ENCODE results near the gene MINDY4.

The MINDY4 gene

DNA sequence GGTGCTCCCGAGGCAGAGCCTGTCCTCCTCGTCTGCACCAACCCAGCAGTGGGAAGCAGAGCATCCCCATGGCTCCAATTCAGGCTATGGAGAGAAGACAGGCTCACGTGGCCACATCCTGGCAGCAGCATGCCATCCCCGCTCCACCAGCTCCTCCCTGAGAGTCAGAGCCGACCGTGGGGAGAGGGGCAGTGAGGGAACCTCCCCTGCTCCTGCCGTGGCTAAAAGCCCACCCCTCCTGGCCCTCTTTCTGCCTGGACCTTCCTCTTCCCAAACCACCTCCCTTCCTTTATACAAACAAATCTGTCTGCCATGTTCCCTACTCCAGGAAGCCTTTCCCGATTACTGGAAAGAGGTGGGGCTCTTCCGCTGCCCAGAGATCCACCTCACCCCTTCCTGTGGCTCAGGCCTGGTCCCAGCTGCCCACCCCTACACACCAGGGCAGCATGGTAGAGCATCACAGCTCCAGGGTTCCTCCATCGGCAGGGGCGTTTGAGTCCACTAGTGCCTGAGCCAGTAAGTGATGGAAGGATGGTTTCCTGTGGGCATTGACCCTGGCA is 129.7 kb downstream of the MINDY4 start:
- DNase-seq (ENCODE audit: low read depth in 2 of 2): no peak

DNA sequence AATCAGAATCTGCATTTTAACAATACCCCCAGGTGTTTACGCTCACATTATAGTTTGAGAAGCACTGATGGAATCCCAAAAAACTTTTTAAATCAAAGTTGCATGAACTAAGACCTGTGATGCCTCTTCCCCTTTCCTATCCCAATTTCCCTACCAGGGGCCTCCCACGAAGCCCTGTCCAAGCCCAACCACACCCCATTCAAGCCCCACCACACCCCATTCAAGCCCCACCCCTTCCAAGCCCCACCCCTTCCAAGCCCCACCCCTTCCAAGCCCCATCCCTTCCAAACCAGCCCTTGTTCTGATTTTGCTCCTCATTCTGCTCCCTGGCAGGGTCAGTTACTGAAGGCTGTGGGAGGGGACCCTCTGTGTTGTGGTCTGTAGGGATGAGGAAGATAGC is 130.6 kb downstream of the MINDY4 start:
- no peak for DNase-seq (ENCODE audit: low read depth in 2 of 2)

DNA sequence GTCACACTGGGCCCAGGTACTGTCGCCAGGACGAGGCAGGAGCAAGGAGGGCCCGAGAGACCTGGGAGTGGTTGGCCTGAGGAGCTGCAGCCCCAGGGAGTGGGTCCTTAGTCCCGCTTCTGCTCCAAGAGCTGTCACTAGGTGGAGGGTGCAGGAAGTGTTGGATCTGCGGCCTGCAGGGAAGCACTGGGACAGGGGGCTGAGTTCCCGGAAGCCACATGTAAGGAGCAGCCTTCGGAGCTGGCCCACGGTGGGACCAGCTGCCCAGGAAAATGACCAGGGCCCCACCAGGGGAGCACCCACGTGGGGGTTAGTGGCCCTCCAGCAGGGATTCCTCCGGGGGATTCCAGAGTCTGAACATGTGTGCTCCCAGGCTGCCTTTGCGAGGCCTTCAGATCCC is 131.2 kb downstream of the MINDY4 start:
- DNase-seq (ENCODE audit: low read depth in 2 of 2): no peak

- DNase-seq (ENCODE audit: low read depth in 2 of 2): no peak
These were observed 131.9 kb downstream of the MINDY4 start for GRCh38 chr7:30903146-30903545.

GRCh38 chr7:30904561-30904960 is 133.3 kb downstream of the MINDY4 start:
- DNase-seq (ENCODE audit: low read depth in 2 of 2): no peak

DNA sequence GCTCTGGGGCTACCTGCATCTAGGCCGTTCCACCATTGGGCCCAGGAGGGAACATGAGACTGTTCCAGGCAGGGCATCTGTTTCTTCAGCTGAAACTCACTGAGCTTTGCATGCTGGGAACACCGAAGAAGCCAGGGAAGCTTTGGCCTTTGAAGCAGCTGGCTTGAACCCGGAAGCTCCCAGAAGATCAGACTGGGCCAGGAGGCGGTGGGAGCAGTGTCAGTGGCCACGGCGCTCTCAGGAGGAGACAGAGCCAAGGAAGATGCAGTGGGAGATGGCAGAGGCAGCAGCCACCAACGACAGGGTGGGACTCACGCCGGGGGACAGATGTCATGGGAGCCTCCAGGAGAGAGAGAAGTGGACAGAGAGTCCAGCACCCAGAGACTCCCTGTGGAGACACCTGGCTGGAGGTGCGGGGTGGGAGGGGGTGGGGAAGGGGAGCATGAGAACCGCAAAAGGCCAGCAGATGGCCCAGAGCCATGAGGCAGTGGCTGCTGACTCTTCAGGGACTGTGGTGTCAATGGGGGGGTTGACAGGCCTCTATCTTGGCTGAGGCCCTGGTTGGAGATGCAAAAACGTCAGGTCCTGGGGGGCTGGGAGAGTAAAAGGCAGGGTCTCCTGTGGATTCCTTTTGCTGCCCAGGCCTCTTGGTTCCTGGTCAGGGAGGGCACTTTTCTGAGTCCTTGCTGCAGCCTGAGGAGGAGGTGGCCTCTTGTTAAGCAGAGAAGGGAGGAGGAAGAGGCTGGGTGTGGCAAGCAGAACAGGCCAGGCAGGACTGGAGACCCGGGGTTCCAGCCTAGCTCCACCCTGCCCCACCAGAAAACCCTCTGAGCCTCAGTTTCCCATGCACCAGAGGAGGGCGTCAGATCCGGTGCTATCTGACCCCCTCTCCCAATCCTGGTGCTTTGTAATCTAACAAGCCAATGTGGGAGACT is 134.1 kb downstream of the MINDY4 start:
- no peak for DNase-seq (ENCODE audit: low read depth in 2 of 2)

DNA sequence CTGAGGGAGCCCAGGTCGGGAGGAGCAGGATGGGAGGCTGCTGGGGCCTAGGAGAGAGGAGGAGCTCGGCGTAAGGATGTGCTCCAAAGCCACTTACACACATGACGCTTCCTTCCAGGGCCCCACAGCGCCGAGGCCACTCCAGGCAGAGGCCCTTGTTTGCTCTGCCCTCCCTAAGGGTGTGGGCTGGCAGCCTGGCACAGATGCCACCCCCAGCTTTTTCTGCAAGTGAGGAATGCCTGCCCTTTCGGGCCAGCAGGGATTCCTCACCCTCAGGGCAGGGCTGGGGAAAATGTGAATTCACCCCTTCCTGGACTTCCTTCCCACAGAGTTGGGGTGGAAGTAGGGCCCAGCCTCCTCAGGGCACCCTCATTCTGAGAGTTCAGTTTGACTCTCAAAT is 134.8 kb downstream of the MINDY4 start:
- DNase-seq (ENCODE audit: low read depth in 2 of 2): no peak

DNA sequence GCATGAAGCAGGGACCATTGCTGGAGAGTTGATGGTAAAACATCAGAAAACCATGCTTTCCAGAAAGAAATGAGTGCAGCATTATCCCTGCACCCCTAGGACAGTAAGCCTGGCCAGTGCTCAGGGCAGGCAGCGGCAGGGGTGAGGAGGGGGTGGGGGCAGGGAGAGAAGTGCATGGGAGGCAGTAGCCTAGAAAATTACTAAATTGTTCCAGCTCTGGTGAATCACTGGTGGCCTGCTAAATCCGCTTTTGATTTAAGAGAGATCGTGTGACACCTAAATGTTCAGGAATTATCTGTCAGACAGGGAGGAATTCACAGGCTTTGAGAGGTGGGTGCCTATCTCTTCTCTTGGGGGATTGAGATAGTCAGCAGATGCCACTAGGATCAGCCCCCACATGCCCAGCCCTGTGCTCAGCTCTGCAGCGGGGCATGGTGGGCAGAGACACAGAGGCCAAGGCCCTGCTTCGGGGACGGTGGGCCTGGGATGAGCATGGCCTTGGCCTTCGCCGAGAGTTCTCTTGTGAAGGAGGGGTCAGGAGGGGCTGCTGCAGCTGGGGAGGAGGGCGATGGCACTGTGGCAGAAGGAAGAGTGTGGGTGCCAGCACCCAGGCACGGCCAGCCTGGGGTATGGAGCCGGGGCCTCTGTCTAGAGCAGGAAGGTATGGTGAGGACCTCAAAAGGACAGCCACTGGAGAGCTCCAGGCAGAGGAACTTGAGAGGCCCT is 135.5 kb downstream of the MINDY4 start:
- no peak for DNase-seq (ENCODE audit: low read depth in 2 of 2)

- no peak for DNase-seq (ENCODE audit: low read depth in 2 of 2)
These were observed 136.5 kb downstream of the MINDY4 start for GRCh38 chr7:30907527-30908267.

- DNase-seq (ENCODE audit: low read depth in 2 of 2): no peak
These were observed 137.5 kb downstream of the MINDY4 start for GRCh38 chr7:30908681-30909080.

DNA sequence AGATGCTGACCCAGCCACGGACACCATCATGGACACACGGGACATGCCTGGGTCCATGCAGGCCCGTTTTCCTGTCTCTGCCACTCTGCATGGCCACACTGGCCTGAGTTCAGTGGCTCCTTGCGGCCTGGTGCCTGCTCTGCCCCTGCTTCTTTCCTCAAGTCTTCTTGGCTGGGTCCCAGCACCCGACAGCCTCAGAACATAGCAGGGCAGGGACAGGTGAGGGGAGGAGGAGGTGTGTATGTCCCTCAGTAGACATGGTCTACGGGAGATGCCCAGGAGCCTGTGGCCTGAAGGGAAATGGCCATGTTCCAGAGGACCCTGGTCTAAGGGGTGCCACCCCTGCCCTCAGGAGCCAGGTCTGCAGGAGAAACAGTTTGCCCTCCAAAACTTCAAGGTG is 138.2 kb downstream of the MINDY4 start:
- DNase-seq (ENCODE audit: low read depth in 2 of 2): no peak

DNA sequence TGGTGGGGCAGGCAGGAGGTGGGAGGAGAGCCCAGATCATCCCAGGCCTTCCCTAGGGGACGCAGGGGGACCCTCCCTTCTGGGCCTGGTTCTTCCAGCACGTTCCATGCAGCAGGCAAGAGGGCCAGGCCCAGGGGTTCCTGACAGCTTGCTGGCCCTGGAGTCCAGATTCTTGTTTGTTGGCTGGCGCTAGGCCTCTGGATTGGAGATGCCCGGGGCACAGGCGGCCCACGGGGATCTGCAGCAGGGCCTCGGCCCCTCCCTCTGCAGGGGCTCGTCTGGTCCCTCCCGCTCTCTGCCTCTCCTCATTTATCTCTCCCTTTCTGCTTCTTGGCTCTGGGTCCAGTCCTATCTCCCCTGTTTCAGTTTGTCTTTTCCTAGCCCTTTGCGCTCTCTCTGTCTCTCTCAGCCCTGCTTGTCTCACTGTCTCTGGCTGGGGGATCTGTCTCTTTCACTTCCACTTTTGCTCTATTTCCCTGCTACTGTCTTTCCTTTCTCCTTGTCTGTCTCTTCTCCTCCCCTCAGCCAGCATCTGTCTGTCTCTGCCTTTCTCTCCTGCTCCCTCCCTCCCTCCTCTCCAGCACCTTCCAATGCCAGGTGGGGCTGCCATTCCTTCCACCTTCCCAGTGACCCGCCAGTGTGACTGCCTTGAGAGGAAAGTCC is 139.3 kb downstream of the MINDY4 start:
- no peak for DNase-seq (ENCODE audit: low read depth in 2 of 2)

- DNase-seq (ENCODE audit: low read depth in 2 of 2): no peak
These were observed 139.9 kb downstream of the MINDY4 start for GRCh38 chr7:30911133-30911532.

GRCh38 chr7:30911561-30911969 is 140.3 kb downstream of the MINDY4 start, which contains the start of gene AQP1:
Gene AQP1 (plus strand): TSS chr7:30911853. CDS start chr7:30911910, 57 bp downstream.
- DNase-seq (ENCODE audit: low read depth in 2 of 2): no peak

GRCh38 chr7:30912021-30912730 is 141.0 kb downstream of the MINDY4 start:
- no peak for DNase-seq (ENCODE audit: low read depth in 2 of 2)

DNA sequence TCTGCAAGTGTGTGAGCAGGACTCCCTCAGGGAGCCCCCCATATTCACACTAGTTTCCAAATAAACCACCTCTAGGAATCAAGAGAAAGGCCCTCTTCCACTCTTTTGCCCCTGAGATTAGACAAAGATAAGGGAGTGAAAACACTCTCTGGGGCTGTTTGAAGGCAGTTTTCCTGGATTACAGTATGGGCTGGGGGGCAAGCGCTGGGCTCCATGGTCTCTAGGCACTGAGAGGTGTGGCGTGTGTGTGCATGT is 141.4 kb downstream of the MINDY4 start:
- no peak for DNase-seq (ENCODE audit: low read depth in 2 of 2)

- DNase-seq (ENCODE audit: low read depth in 2 of 2): no peak
These were observed 142.0 kb downstream of the MINDY4 start for GRCh38 chr7:30912986-30913811.

GRCh38 chr7:30913821-30914515 is 142.8 kb downstream of the MINDY4 start:
- DNase-seq (ENCODE audit: low read depth in 2 of 2): no peak

DNA sequence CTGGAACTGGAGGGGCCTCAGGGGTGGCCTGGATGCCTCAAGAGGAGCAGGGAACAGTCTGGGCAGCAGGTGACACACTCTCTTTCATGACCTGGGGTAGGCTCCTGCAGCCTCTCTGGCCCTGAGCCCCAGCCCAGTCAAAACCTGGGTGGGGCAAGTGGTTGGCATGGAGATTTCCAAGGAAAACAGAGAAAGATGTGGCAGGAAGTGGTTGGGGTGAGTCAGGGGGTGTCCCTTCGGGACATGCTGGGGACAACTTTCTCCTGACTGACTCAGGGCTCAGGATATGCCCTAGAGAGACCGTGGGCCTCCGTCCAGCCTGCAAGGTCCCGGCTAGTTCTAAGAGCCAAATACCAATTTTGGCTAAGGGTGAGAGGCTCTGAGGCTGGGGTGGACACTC is 143.4 kb downstream of the MINDY4 start:
- DNase-seq (ENCODE audit: low read depth in 2 of 2): no peak
